ENCODE data around the gene CTNNA2. TPM values are rescaled to one million over a fixed set of nuclear protein-coding genes. Genes with fewer than 3 reads are reported as not detected.

CTNNA2 gene
- total and polyA plus RNA-seq, 2 of the 8 experiments (the other 6 are each of a cell fraction or from before 2014, with no cell fraction given) = 3.9 to 9.0 TPM

DNA sequence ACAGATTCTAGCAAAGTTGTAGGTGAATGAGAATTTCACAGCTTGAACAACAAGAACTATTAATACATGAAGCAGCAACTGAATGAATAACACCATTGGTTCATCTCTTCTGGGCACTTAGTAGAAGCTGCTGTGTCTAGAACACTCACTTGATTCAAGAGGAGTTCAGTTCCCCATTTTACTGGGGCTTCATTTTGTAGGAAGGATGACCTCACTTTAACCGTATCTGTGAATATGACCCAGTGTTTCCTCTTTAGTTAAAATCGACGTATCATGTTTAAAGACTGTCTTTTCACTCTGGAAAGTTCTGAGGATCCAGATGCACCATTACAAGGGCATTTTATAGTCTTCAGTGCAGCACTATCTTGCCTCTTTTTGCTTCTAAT, 743.9 kb downstream of the CTNNA2 start (continued):
- TF ChIP-seq CHD7 (IDR thresholded peaks at IDR 0.05; ENCODE audit: insufficient replicate concordance, low read length) = no peak

All from H1 (cell line).